A549 (cell line): ENCODE data around the gene SRPK2.

Experiments used
- CTCF ChIP-seq: fragments of >200 bp; sonication (Bioruptor Twin); formaldehyde crosslinking; IDR thresholded peaks from 3 replicates; pipeline ENCODE4 v1.5.1; 2016
- MAX ChIP-seq: IDR thresholded peaks from 2 replicates; pipeline ENCODE4 v1.6.1; 2012
- POLR2A ChIP-seq: IDR thresholded peaks from 2 replicates; pipeline ENCODE4 v1.6.1; 2012; ENCODE audit warnings: mild to moderate bottlenecking, low read length
- REST ChIP-seq: fragments of 200-600 bp; sonication (generic); IDR thresholded peaks from 2 replicates; pipeline ENCODE4 v1.6.1; 2016; ENCODE audit warnings: antibody characterized with exemption, mild to moderate bottlenecking, moderate library complexity

GRCh38 chr7:105210721-105211205, 178.0 kb downstream of the SRPK2 start:
- TF ChIP-seq REST (no peak), CTCF (no peak), POLR2A (no peak), MAX (no peak)
